ENCODE measurements around the gene JMJD8.
"Not testable (repeated sequence)": the region's sequence is repeated elsewhere in the genome, so short reads cannot be mapped to it uniquely, and the experiment has no call there.

Gene JMJD8

GRCh38 chr16:712740-713250, 28.7 kb upstream of the JMJD8 start:
- peak; percentile 92 to 99 for DNase-seq (ENCODE audit: low read depth in 2 of 2)
- peak; percentile 48 for TF ChIP-seq CTCF (IDR thresholded peaks at IDR 0.05; ENCODE audit: low read depth, low read length)
- not testable (repeated sequence) for H3K4me3 ChIP-seq (replicated peaks in 1 of 2; ENCODE audit: low read depth in 2 of 2, low read length in 2 of 2)

GRCh38 chr16:711548-712320, 27.6 kb upstream of the JMJD8 start:
- peak; percentile 70 to 74 for DNase-seq (ENCODE audit: low read depth in 2 of 2)
- TF ChIP-seq CTCF (IDR thresholded peaks at IDR 0.05; ENCODE audit: low read depth, low read length), result peak; percentile 80
- H3K4me3 ChIP-seq (replicated peaks in 1 of 2; ENCODE audit: low read depth in 2 of 2, low read length in 2 of 2), result no peak overlapping the region

- DNase-seq (ENCODE audit: low read depth in 2 of 2), result no peak
- no peak overlapping the region for H3K4me3 ChIP-seq (replicated peaks in 1 of 2; ENCODE audit: low read depth in 2 of 2, low read length in 2 of 2)
- no peak for TF ChIP-seq CTCF (IDR thresholded peaks at IDR 0.05; ENCODE audit: low read depth, low read length)
These were observed 26.9 kb upstream of the JMJD8 start for GRCh38 chr16:711084-711483.

- no peak overlapping the region for H3K4me3 ChIP-seq (replicated peaks in 1 of 2; ENCODE audit: low read depth in 2 of 2, low read length in 2 of 2)
- TF ChIP-seq CTCF (IDR thresholded peaks at IDR 0.05; ENCODE audit: low read depth, low read length), result no peak
- DNase-seq (ENCODE audit: low read depth in 2 of 2), result no peak
These were observed 26.5 kb upstream of the JMJD8 start for GRCh38 chr16:710500-711075.

GRCh38 chr16:709566-710499, 25.7 kb upstream of the JMJD8 start:
- DNase-seq (ENCODE audit: low read depth in 2 of 2), result peak; percentile 86 to 92
- H3K4me3 ChIP-seq (replicated peaks in 1 of 2; ENCODE audit: low read depth in 2 of 2, low read length in 2 of 2), result no peak overlapping the region
- no peak for TF ChIP-seq CTCF (IDR thresholded peaks at IDR 0.05; ENCODE audit: low read depth, low read length)

GRCh38 chr16:708959-709358, 24.8 kb upstream of the JMJD8 start:
- no peak for DNase-seq (ENCODE audit: low read depth in 2 of 2)
- TF ChIP-seq CTCF (IDR thresholded peaks at IDR 0.05; ENCODE audit: low read depth, low read length), result no peak
- no peak overlapping the region for H3K4me3 ChIP-seq (replicated peaks in 1 of 2; ENCODE audit: low read depth in 2 of 2, low read length in 2 of 2)

Data from cardiac fibroblast (primary cell).